HFFc6 (cell line): ENCODE measurements around the gene C20orf96. TPM values are rescaled to one million over a fixed set of nuclear protein-coding genes. Genes with fewer than 3 reads are reported as not detected.
A peak's percentile ranks its signal among the peaks of the same experiment; 100 is the strongest.

ENCODE experiments used
- DNase-seq: peaks from one replicate; pipeline ENCODE4 v3.0.0-alpha.2; 2018
- H3K27ac Mint-ChIP-seq: 2 replicates; pipeline ENCODE4 v1.8.0; 2020; ENCODE audit warnings: mild to moderate bottlenecking, mixed read lengths
- H3K27me3 Mint-ChIP-seq: 2 replicates; pipeline ENCODE4 v1.8.0; 2021; ENCODE audit warnings: mild to moderate bottlenecking, moderate library complexity, mixed read lengths; ENCODE audit not compliant: insufficient read depth
- H3K36me3 Mint-ChIP-seq: 2 replicates; pipeline ENCODE4 v1.8.0; 2021; ENCODE audit warnings: low read depth, mixed read lengths
- H3K4me1 Mint-ChIP-seq: 2 replicates; pipeline ENCODE4 v1.8.0; 2020; ENCODE audit warnings: low read depth, mixed read lengths
- H3K4me3 Mint-ChIP-seq: 2 replicates; pipeline ENCODE4 v1.8.0; 2020; ENCODE audit warnings: mild to moderate bottlenecking, moderate library complexity, mixed read lengths
- H3K9me3 Mint-ChIP-seq: 2 replicates; pipeline ENCODE4 v1.8.0; 2020; ENCODE audit warnings: mild to moderate bottlenecking, mixed read lengths
- CTCF ChIP-seq: fragments of 200-600 bp; sonication (generic); IDR thresholded peaks from 2 replicates; pipeline ENCODE4 v1.5.0; 2021; ENCODE audit warnings: antibody characterized with exemption, mild to moderate bottlenecking
- total RNA-seq, 6 experiments: library from RNA; stranded (reverse); fragmentation: NEBNext Ultra II Directional; extraction: Animal tissue kit (Norgen Biotek cat#: 25700); gene quantifications; 2 replicates in 1 of 6; 3 replicates in 5 of 6; pipeline ENCODE4 v1.2.3, GENCODE V29; 2021

The C20orf96 gene
- total RNA-seq, 6 experiments from 2014 or later: 2.9 to 3.5 (median 3.2) TPM

GRCh38 chr20:266596-267562 is 23.7 kb downstream of the C20orf96 start:
- no peak overlapping the region for H3K27ac Mint-ChIP-seq
- peaks cover 12% of the 10 kb centered on the region for H3K4me1 Mint-ChIP-seq
- TF ChIP-seq CTCF: peak; percentile 98
- no peaks in the 10 kb centered on the region for H3K9me3 Mint-ChIP-seq
- peak overlapping the region; percentile 86 for H3K4me3 Mint-ChIP-seq
- H3K27me3 Mint-ChIP-seq: peaks cover 11% of the 10 kb centered on the region
- peak; percentile 55 for DNase-seq
- no peaks in the 10 kb centered on the region for H3K36me3 Mint-ChIP-seq

- Mint-ChIP-seq H3K27ac (no peak overlapping the region), H3K27me3 (peaks cover 24% of the 10 kb centered on the region), H3K4me1 (peaks cover 12% of the 10 kb centered on the region), H3K36me3 (no peaks in the 10 kb centered on the region), H3K9me3 (no peaks in the 10 kb centered on the region), H3K4me3 (no peak overlapping the region)
- no peak for DNase-seq
- no peak for TF ChIP-seq CTCF
Observed at GRCh38 chr20:263701-264100, 26.8 kb downstream of the C20orf96 start.

DNA sequence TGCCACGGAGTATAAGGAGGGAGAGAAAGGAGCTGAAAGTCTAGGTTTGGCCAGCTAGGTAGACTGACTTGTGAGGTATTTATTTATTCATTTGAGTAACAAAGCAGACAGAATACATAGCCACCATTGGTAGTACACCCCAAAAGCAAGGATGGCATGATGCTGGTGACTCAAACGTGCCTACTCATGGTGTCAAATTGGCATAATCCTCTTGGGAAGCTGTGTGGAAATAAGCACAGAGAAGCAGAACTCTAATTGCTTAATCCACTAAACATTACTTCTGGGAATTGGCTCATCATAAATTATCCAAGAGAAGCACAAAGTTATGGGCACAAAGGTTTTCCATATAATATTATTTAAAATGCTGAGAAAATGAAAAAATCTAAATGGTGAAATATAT is 30.6 kb downstream of the C20orf96 start:
- no peak overlapping the region for H3K4me3 Mint-ChIP-seq
- H3K27me3 Mint-ChIP-seq: peaks cover 19% of the 10 kb centered on the region
- no peak for TF ChIP-seq CTCF
- H3K4me1 Mint-ChIP-seq: no peaks in the 10 kb centered on the region
- H3K9me3 Mint-ChIP-seq: no peaks in the 10 kb centered on the region
- no peaks in the 10 kb centered on the region for H3K36me3 Mint-ChIP-seq
- no peak overlapping the region for H3K27ac Mint-ChIP-seq
- no peak for DNase-seq

- Mint-ChIP-seq H3K4me3 (no peak overlapping the region), H3K9me3 (no peaks in the 10 kb centered on the region), H3K36me3 (no peaks in the 10 kb centered on the region), H3K27ac (no peak overlapping the region), H3K27me3 (peaks cover 25% of the 10 kb centered on the region), H3K4me1 (no peaks in the 10 kb centered on the region)
- TF ChIP-seq CTCF: no peak; the same call in 1 of the 2 replicates
- DNase-seq: no peak
Observed at GRCh38 chr20:258963-259362, 31.6 kb downstream of the C20orf96 start.

- no peaks in the 10 kb centered on the region for H3K9me3 Mint-ChIP-seq
- H3K4me1 Mint-ChIP-seq: no peaks in the 10 kb centered on the region
- H3K27me3 Mint-ChIP-seq: peaks cover 27% of the 10 kb centered on the region
- H3K4me3 Mint-ChIP-seq: no peak overlapping the region
- H3K27ac Mint-ChIP-seq: no peak overlapping the region
- no peak for TF ChIP-seq CTCF
- DNase-seq: no peak
- H3K36me3 Mint-ChIP-seq: no peaks in the 10 kb centered on the region
Observed at GRCh38 chr20:258269-258858, 32.2 kb downstream of the C20orf96 start.
